BE2C (cell line): ENCODE measurements around the gene SURF4.
"Not testable (repeated sequence)": the region's sequence is repeated elsewhere in the genome, so short reads cannot be mapped to it uniquely, and the experiment has no call there.

ENCODE experiments used
- DNase-seq: peaks from one replicate; pipeline ENCODE4 v3.0.0-alpha.2; 2020
- H3K27me3 ChIP-seq: fragments of 250-450 bp; sonication (Bioruptor Pico); 2 replicates; pipeline ENCODE4 v1.5.1; 2020; ENCODE audit warnings: mild to moderate bottlenecking
- H3K36me3 ChIP-seq: fragments of 250-450 bp; sonication (Bioruptor Pico); 2 replicates; pipeline ENCODE4 v1.5.1; 2020; ENCODE audit warnings: mild to moderate bottlenecking
- H3K4me1 ChIP-seq: fragments of 250-450 bp; sonication (Bioruptor Pico); 2 replicates; pipeline ENCODE4 v1.5.1; 2020
- H3K4me3 ChIP-seq: 2 replicates; pipeline ENCODE4 v1.5.1; 2011; ENCODE audit warnings: low read depth, low read length
- H3K9me3 ChIP-seq: fragments of 250-450 bp; sonication (Bioruptor Pico); 2 replicates; pipeline ENCODE4 v1.5.1; 2020
- CTCF ChIP-seq: IDR thresholded peaks from 2 replicates; pipeline ENCODE4 v1.5.1; 2012; ENCODE audit warnings: mild to moderate bottlenecking, low read depth, low read length

The SURF4 gene

GRCh38 chr9:133340916-133341315 lies 34.9 kb downstream of the SURF4 start:
- H3K4me3 ChIP-seq, result no peak overlapping the region
- DNase-seq, result no peak

GRCh38 chr9:133340256-133340655 lies 35.6 kb downstream of the SURF4 start:
- no peaks in the 10 kb centered on the region for H3K27me3 ChIP-seq
- no peak for DNase-seq
- no peak for TF ChIP-seq CTCF
- no peaks in the 10 kb centered on the region for H3K9me3 ChIP-seq
- no peaks in the 10 kb centered on the region for H3K4me1 ChIP-seq
- peaks cover 58% of the 10 kb centered on the region for H3K36me3 ChIP-seq
- no peak overlapping the region for H3K4me3 ChIP-seq

More at GRCh38 chr9:133340916-133341315, 34.9 kb downstream of the SURF4 start:
- H3K36me3 ChIP-seq, result peaks cover 64% of the 10 kb centered on the region
- H3K27me3 ChIP-seq, result no peaks in the 10 kb centered on the region
- TF ChIP-seq CTCF, result no peak
- H3K4me1 ChIP-seq, result no peaks in the 10 kb centered on the region
- H3K9me3 ChIP-seq, result no peaks in the 10 kb centered on the region

- Histone ChIP-seq H3K36me3 (peaks cover 55% of the 10 kb centered on the region), H3K4me1 (no peaks in the 10 kb centered on the region), H3K9me3 (no peaks in the 10 kb centered on the region), H3K4me3 (no peak overlapping the region), H3K27me3 (no peaks in the 10 kb centered on the region)
- no peak for TF ChIP-seq CTCF
- no peak for DNase-seq
Observed at GRCh38 chr9:133339641-133340040, 36.2 kb downstream of the SURF4 start.

GRCh38 chr9:133335924-133336811 lies 39.7 kb downstream of the SURF4 start, which contains the start of gene SURF6:
TSS of gene SURF6 (minus strand) at chr9:133336188. CDS start at chr9:133336132, 56 bp downstream.
- Histone ChIP-seq H3K9me3 (no peaks in the 10 kb centered on the region), H3K4me3 (peak within 1 kb of the TSS; percentile 97), H3K27me3 (no peaks in the 10 kb centered on the region), H3K4me1 (no peaks in the 10 kb centered on the region), H3K36me3 (peaks cover 55% of the 10 kb centered on the region)
- DNase-seq, result peak; percentile 94
- TF ChIP-seq CTCF, result no peak

GRCh38 chr9:133334888-133335287 lies 41.0 kb downstream of the SURF4 start:
- DNase-seq, result peak; percentile 0
- H3K4me1 ChIP-seq, H3K9me3 ChIP-seq, H3K27me3 ChIP-seq: not testable (repeated sequence)
- peaks cover 52% of the 10 kb centered on the region for H3K36me3 ChIP-seq
- peak overlapping the region; percentile 97 for H3K4me3 ChIP-seq

- Histone ChIP-seq H3K27me3 (no peaks in the 10 kb centered on the region), H3K4me1 (no peaks in the 10 kb centered on the region), H3K9me3 (no peaks in the 10 kb centered on the region), H3K36me3 (peaks cover 48% of the 10 kb centered on the region), H3K4me3 (no peak overlapping the region)
- DNase-seq, result peak; percentile 3
- no peak for TF ChIP-seq CTCF
Observed at GRCh38 chr9:133334161-133334560, 41.7 kb downstream of the SURF4 start.
